Right kidney (tissue), 1 donor: ENCODE data around the gene LAMA3.
"Not testable (repeated sequence)": the region's sequence is repeated elsewhere in the genome, so short reads cannot be mapped to it uniquely, and the experiment has no call there.

Source experiments
- DNase-seq: peaks from one replicate; pipeline ENCODE4 v3.0.0-alpha.2; 2016

Gene LAMA3

DNA sequence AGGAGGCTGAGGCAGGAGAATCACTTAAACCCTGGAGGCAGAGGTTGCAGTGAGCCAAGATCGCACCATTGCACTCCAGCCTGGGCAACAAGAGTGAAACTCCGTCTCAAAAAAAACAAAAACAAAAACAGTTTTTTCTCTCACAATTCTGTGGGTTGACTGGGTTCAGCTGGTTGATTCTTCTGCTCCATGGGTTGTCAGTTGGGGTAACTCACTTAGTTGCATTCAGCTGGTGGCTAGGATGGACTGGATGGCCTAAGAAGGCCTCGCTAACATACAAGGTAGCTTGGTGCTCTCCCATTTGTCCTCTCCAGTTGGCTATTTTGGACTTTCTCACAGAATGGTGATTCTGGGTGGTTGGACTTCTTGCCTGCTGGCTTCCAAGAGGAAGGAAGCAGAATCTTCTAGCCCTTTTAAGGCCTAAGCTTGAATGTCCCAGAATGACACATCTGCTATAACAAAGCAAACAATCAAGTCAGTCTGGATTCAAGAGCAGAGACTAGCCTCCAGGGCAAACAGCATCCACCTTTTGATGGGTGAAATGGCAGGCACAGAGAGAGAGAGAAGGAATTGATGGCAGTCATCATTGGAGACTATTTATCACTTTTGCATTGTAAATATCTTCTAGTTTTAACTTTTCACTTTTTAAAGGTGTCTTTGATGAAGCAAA, 17.9 kb downstream of the LAMA3 start:
- no peak for DNase-seq

DNA sequence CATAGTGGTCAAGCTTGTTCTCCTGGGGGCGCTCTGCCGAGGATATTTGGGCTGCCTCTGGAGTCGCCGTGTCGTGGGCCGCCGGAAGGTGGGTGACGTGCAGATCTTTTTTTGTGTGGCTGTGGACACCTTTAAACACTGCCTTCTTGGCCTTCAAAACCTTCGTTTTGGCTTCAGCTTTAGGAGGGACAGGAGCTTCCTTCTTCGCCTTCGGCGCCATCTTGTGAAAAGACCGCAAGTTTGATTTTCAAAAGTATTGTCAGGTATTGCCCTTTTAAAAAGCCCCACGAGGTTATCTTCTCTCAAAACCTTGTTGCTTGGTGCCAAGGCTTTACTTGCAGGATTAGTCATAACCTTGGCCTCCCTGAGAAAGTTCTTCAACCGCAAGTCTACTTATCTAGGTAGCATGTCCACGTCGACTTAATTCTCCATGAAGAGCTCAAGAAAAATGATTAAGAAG, 20.8 kb downstream of the LAMA3 start:
- DNase-seq = no peak

DNA sequence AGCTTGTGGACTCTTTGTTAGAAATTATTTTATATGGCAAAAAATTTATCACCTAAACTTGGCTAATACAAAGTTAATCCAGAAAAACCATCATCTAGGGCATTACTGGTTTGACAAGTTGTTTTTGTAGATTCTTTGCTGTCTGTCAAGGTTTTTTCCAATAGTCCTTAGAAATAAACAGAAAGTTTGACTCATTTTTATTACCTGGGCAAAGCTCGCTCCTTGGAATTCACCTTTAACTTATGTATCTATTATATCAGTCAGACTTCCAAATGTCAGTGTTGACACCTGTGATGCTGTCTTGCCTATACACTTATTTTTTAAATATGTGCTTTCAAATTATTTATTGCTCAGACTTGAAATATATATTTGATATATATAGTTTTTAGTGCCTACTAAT, 21.7 kb downstream of the LAMA3 start:
- no peak for DNase-seq

DNA sequence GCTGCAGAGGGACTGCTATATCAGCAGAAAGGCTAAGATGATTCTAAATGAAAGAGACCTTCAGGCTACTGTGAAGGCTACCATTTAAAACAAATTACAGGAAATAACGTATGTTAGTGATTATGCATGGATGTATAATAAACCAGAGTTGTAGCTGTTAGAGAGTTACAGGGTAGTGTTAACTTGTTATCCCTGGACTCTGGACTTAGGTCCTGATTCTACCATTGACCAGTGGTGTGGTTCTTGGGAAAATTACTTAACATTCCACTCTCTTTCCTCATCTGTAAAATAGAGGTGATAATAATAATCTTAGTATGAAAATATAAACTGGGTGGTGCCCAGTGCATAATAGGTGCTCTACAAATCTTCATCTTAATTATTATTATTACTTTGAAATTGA, 22.2 kb downstream of the LAMA3 start:
- no peak for DNase-seq

DNA sequence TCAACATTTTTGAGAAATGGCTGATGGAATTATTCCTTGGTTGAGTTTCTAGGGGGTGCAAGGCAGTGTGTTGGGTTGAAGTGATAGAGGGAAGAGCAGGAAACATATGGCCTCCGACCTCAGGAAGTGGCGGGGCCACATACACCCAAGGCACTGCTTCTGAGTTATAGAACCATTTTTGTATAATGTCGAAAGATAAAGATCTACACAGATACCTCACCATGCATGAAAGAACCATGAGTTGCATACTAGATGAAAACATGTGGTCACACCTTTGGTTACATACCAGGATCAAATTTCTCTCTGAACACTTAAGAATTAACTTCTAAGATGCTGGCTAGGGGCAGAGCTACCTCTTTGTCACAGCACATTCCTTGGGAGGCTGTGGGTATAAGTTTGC, 23.2 kb downstream of the LAMA3 start:
- no peak for DNase-seq

DNA sequence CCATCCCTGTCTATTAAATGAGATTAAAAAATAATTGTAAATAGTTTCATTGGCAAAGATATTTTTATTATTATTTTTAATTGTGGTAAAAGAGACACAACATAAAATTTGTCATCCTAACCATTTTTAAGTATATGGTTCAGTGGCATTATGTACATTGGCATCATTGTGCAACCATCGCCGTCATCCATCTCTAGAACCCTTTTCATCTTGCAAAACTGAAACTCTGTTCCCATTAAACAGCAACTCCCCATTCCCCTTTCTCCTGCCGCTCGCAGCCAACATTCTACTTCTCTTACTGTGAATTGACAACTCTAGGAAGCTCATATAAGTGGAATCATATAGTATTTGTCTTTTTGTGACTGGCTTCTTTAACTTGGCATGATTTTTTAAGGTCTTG, 25.3 kb downstream of the LAMA3 start:
- no peak for DNase-seq

DNA sequence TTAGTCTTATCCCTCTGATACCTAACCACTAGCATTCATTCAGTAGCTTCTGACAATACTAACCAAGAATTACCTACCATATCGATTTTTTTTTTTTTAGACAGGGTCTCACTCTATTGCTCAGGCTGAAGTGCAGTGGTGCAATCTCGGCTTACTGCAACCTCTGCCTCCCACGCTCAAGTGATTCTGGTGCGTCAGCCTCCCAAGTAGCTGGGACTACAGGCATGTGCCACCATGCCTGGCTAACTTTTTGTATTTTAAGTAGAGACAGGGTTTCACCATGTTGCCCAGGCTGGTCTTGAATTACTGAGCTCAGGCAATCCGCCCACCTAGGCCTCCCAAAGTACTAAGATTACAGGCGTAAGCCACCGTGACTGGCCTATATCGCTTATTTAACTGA, 26.8 kb downstream of the LAMA3 start:
- DNase-seq = not testable (repeated sequence)

DNA sequence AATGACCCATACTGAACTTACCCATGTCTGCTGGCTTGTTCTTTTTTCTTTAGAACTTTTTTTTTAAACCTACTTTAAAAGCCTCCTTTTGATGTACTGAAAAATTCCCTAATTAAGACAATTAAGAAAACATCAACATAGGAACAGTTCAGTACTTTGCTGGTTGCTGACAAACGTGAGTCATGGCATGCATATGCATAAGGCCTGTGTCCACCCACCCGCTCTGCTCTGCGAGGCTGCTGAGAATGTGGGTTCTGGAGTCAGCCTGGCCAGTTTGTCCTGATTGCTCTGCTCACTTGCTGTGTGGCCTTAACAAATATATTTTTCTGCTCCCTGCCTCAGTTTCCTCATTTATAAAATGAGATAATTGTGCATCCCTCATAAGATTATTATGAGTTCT, 27.3 kb downstream of the LAMA3 start:
- no peak for DNase-seq

DNA sequence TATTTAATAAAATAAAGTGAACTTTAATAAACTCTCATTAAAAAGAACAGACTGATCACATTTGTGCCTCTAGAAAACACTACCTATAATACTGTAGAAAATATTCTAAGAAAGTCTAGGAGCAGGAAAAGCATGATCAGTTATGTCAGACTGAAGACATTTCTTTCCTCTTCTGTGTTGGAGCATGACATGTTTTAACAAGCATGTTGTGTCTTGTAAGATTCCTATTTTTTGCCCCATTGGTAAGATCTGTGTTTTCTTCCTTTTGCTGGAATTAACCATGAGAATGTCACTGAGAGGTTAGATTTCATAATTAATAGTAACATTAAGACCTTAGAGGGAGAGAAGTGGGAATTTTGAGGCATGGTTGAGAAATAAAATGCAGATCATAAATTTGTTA, 27.7 kb downstream of the LAMA3 start:
- no peak for DNase-seq

DNA sequence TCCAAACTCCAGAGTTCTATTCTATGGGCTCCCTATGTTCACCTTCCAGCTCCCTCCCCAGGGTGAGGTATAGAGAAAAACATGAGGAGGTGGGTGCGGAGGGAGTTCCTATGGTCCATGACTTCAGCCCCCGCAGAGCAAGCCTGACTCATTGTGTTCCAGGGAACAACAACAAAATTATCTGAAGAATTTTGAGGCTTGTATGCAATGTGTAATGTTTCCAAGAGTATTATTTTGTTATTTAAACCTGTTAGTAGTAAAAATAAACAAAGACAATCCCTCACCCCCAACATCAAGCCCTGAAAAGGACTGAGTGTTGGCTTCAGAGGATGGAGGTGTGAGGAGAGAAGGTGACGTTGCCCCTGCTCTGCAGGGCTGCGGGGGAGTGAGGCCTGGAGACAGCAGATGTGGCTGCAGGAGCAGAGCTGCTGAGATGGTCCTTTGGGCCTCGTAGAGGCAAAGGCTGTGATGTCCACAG, 29.0 kb downstream of the LAMA3 start:
- DNase-seq = no peak

DNA sequence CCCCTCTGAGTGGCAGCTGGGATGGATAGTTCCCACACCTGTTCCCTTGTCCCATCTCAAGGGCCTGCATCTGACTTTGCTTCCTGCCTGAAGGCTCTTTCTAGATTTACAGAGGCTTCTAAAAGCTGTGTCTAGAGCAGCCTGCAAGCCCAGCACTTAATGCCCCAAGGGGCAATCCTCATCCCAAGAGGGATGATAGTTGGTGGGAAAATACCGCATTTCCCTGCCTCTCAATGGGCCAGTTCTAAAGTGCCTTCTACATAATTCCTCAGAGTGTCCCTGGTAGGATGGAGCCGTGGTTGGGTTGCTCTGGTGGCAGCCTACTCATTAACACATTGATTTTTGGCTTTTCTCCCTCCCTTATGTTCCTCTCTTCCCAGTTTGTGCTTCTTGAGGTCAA, 29.5 kb downstream of the LAMA3 start:
- DNase-seq = no peak

DNA sequence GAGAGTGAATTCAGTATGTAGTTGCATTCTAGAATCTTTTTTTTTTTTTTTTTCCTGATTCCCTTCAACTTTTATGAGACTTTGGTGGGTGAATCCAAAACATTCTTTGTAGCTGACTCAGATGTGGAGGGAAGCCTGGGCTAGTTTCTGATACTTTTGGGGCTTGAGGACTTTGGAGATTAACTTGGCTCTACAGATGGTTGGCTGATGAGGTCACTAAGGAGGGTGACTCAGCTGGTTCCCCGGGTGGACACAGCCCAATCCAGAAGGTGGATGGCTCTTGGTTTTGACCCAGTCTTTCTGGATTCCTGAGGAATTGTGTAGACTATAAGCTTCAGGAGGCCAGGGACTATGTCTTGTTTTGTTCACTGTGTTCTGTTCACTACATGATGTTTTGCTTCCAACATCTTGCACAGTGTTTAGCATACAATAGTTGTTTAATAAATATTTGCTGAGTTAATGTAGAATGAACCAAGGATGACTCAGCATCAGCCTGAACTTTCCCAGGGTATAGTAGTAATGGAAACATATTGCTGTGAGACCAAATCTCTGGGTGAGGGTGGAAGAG, 30.5 kb downstream of the LAMA3 start:
- no peak for DNase-seq

DNA sequence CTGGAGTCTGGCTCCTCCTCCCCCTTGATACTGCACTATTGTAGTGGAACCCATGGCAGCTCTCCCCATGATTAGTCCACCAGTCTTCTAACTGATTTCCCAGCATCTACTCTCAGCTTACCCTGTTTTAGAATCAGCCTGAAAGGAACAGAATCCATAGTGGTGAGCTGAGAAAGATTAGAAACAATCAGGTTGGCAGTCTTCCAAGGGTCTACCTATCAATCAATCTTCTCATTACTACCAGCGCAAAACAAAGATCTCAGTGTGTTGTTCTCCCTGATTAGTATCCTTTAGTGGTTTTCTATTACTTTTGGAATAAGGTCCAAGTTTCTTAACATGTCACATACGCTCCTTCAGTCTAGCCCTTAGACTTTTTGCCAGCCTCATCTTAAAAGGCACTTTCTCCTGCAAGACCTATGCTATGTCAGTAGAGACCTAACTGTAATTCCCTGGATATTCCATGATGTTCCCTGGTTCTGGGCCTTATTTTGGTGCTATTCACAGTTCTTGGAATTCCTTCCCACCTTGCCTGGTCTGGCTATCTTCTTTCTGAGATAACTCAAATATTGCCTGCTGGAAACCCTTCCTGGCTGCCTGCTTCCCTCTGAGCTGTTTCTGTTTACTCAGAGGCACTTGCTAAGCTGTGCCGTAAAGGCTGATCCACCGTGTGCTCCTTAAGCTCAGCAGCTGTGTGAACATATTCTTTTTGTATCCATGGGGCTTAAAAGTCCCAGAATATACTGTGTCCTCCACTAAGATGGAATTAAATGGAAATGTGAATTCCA, 32.6 kb downstream of the LAMA3 start:
- no peak for DNase-seq

DNA sequence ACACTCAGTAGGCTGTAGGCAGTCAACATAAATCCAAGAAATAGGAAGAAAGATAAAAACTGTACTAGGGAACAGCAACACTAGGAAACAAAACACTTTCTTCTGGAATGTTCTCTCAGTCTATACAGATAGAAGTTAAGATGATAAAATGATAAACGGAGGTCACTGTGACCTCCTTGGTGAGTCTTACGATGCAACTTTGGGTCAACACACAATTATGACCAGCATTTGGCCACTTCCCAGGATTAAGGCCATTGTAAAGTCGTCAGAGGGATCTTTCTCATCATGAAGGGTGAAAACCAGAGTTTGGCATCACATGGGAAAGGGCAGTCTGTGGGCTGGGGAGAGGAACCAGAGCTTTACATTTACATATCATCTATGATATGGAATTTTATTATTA, 33.4 kb downstream of the LAMA3 start:
- DNase-seq = no peak

DNA sequence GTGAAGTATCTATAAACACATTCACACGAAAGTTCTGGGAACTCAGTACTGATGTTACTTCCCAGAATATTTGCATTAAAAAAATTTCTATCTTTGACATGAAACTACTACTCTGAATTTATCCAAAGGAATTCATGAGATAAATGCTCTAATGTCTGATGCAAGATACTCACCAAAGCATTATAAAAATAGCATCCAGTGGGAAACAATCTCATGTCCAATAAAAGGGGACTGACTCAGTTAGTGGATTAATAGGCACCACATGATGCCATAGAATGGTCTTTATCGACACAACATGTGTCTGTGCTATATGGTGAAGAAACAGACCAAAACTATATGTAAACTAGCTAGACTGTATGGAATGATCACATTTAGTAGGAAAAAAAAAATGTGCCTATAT, 33.9 kb downstream of the LAMA3 start:
- no peak for DNase-seq

DNA sequence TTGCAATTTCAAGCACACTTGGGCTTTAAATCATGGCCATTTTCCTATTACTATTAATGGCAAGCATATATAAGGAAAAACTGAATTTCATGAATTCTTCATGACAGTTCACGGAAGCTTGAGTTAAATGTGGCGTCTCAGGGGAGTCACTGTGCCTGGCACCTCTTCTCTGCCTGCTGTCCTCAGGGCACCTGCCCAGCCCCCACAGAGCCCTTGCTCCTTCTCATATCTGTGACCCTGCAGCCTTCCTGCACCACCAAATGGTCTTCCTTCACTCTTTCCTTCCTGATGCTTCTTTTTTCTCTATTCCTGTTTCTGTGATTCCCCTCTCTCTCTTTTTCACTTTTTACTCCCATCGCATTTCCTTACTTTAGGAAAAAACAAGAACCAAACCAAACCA, 35.4 kb downstream of the LAMA3 start:
- no peak for DNase-seq

DNA sequence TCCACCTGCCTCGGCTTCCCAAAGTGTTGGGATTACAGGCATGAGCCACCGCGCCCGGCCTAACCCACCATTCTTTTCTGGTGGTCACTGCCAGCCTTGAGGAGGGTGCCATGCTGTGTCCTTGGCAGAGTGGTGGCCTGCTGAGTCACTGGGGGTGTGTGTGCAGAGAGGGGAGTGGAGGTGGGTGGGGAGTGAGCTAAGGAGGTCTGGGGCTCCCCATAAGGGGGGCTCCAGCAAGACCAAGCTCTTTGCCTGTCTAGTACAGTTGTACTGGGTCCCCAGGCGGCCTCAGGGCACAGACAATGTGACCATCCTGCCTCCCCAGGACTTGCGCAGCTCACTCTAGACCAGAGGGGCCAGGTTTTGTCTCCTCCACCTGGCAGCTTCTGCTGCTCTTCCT, 36.1 kb downstream of the LAMA3 start:
- DNase-seq = no peak

DNA sequence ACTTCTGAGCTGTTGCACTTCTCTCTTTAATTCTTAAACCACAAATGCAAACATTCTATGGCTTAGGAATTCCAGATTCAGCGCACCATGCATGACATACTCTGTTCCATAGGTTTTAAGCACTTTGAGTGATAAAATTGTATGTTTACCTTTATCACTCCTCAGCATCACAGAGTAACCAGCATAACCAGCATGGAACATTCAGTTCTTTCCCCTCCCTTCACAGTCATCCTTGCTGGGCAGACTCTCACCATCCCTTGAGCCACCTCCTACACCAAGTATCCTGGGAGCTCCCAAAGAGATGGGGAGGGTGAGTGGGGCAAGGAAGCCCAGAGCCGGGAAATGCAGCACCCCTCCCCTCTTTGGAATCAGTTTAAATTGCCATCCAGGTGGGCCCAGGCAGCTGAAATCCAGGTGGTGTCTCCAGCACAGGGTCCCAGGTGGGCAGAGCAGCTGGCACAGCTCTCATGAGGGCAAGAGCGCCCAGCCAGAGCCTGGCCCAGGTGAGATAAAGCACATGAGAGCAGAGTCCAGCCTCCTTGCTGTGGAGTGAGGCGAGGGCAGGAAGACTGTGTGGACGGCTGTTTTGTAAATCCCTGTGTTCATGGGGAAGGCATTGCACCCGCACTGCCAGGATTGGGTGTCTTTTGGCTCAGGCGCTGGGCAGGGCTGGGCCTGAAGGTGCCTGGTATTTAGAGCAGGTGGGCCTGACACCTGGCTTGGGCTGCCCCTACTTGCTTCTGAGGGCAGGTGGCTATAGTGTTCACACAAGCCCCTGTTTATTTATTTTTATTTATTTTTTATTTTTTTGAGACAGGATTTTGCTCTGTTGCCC, 36.8 kb downstream of the LAMA3 start:
- no peak for DNase-seq

DNA sequence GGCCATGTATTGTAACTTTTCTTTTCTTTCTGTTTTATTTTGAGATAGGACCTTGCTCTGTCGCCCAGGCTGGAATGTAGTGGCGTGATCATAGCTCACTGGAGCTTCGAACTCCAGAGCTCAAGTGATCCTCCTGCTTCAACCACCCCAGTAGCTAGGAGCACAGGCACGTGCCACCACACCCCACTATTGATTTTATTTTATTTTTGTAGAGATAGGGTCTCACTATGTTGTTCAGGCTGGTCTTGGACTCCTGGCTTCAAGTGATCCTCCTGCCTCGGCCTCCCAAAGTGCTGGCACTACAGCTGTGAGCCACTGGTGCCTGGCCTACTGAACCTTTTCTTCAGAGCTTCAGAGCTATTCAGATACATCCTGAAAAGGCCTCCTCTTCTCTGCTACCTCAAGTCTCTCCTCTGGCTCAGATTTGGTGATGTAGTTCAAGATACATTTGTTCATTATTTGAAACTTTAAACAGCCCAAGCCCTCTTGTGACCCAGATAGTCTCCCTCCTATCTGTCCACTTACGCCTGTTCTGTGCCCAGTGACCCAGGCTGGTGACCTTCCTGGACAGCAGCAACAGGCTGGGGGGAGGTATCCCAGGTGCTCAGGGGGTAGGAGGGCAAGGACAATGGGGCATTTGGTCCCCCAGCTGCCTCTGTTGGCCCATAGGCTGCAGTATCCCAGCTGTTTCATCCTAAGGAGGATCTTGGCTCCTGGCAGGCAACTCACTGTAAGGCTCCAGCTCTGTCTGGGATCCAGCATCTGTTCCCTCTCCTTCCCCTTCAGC, 38.6 kb downstream of the LAMA3 start:
- no peak for DNase-seq

DNA sequence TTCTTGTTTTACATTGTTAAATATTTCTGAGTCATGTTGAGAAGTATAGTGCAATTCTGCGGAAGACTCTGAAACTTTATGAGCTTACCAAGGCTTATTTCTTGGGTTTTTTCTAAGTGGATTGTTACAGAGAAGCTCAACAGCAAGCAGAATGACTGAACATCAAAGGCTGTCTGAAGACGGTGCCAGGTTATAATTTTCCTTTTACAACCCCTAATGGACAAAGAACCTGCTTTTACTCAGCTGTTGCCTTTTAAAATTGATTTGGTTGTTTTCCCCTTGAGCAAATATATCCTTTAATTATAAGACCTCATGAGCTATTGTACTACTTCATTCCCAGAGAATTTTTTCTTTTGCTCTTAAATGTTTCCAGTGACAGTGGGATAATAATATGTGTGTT, 41.6 kb downstream of the LAMA3 start:
- DNase-seq = no peak

DNA sequence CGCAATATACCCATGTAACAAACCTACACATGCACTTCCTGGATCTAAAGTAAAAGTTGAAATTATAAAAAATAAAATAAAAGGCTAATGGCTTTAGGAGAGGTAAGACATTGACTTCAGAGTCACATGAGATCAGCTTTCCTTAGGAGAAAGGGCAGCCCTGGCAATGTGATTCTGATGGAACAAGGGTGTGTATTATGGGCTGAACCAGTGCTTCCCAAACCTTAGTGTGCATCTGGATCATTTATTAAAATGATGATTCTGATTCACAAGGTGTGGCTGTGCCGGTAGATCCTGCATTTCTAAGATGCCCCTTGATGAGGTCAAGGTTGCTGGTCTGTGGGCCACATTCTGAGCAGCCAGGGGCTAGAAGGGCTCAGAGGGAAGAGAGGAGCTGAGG, 42.6 kb downstream of the LAMA3 start:
- DNase-seq = no peak

DNA sequence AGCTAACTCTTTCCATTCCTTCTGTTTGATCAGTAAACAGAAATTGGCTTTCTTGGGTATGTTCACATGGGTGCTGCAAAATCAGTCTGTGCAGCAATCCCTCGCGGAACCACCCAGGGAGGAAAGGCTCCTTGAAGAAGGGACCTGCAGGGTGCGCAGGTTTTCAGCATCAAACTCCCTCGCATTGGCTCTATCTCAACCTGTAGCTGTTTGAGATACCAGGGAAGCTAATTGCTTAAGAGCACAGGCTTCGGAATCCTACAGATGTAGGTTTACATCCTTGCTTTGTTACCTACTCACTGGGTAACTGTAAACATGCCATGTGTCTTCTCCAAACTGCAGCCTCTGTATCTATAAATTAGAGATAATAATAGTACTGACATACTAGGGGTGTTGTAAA, 43.2 kb downstream of the LAMA3 start:
- DNase-seq = no peak
